Limb (tissue), 2 donors: Measurements from ENCODE around the gene GSTM2.

Source experiments
- DNase-seq, 2 donors: peaks; one replicate each; pipeline ENCODE4 v3.0.0-alpha.2; 2016; ENCODE audit errors: extremely low spot score in 2 of 2

The GSTM2 gene

GRCh38 chr1:109667452-109668122 lies at the start of gene GSTM2:
Gene GSTM2, plus strand, starts transcription at chr1:109668057. Its CDS starts 59 bp downstream, at chr1:109668116.
- DNase-seq = peak; percentile 93 to 95

- no peak for DNase-seq
These were observed 48.9 kb upstream of the GSTM2 start for GRCh38 chr1:109618661-109619575.

- DNase-seq = peak; percentile 64 to 86
These were observed 48.1 kb upstream of the GSTM2 start, which contains the start of the genes AMPD2 and GNAT2 for GRCh38 chr1:109619576-109620400. Gene AMPD2, plus strand, starts transcription at chr1:109619837. Its CDS starts 1,339 bp downstream, at chr1:109621176. Gene GNAT2, minus strand, starts transcription at chr1:109619616. Its CDS starts 6,746 bp downstream, at chr1:109612870.

GRCh38 chr1:109620401-109620791 lies 47.5 kb upstream of the GSTM2 start:
- DNase-seq = peak in 1 of 2 donors; percentile 71

GRCh38 chr1:109620841-109621286 lies 47.0 kb upstream of the GSTM2 start:
- DNase-seq = peak; percentile 92 to 94

GRCh38 chr1:109621379-109622136 lies 46.3 kb upstream of the GSTM2 start:
- peak in 1 of 2 donors; percentile 28 for DNase-seq

- DNase-seq = no peak
These were observed 45.5 kb upstream of the GSTM2 start for GRCh38 chr1:109622137-109622892.

- no peak for DNase-seq
These were observed 45.0 kb upstream of the GSTM2 start for GRCh38 chr1:109622895-109623294.

- peak in 1 of 2 donors; percentile 34 for DNase-seq
These were observed 44.2 kb upstream of the GSTM2 start for GRCh38 chr1:109623601-109624161.

- DNase-seq = peak in 1 of 2 donors; percentile 33
These were observed 43.5 kb upstream of the GSTM2 start for GRCh38 chr1:109624201-109625010.

- peak in 1 of 2 donors; percentile 30 for DNase-seq
These were observed 42.7 kb upstream of the GSTM2 start for GRCh38 chr1:109625176-109625575.

- DNase-seq = peak in 1 of 2 donors; percentile 55
These were observed 42.0 kb upstream of the GSTM2 start for GRCh38 chr1:109625601-109626560.

GRCh38 chr1:109626682-109627408 lies 41.0 kb upstream of the GSTM2 start:
- no peak for DNase-seq

- no peak for DNase-seq
These were observed 40.0 kb upstream of the GSTM2 start for GRCh38 chr1:109627692-109628399.

GRCh38 chr1:109628540-109629321 lies 39.1 kb upstream of the GSTM2 start:
- DNase-seq = no peak
